Sigmoid colon (tissue), 7 donors: ENCODE data around the gene AGTR1. TPM values are rescaled to one million over a fixed set of nuclear protein-coding genes. Genes with fewer than 3 reads are reported as not detected.
"Not testable (repeated sequence)": the region's sequence is repeated elsewhere in the genome, so short reads cannot be mapped to it uniquely, and the experiment has no call there.

Experiments
- DNase-seq: peaks from one replicate; pipeline ENCODE4 v3.0.0-alpha.2; 2019
- H3K27ac ChIP-seq, 4 donors: fragments of 200-600 bp; sonication (generic); one replicate each; pipeline ENCODE4 v1.5.1; 2016 to 2019; ENCODE audit warnings: mild to moderate bottlenecking in 1 of 4
- H3K27me3 ChIP-seq, 3 donors: fragments of 200-600 bp; sonication (generic); one replicate each; pipeline ENCODE4 v1.5.1; 2019; ENCODE audit warnings: mild to moderate bottlenecking in 1 of 3
- H3K36me3 ChIP-seq, 4 donors: fragments of 200-600 bp; sonication (generic); one replicate each; pipeline ENCODE4 v1.5.1; 2016 to 2019
- H3K4me1 ChIP-seq, 4 donors: fragments of 200-600 bp; sonication (generic); one replicate each; pipeline ENCODE4 v1.5.1; 2017 to 2019
- H3K4me3 ChIP-seq, 4 donors: fragments of 200-600 bp; sonication (generic); one replicate each; pipeline ENCODE4 v1.5.1; 2017 to 2019; ENCODE audit warnings: mild to moderate bottlenecking in 2 of 4, moderate library complexity in 1 of 4
- H3K9me3 ChIP-seq, 4 donors: fragments of 200-600 bp in 3 of 4; sonication (generic) in 3 of 4; one replicate each; pipeline versions ENCODE4 v1.5.1 to v1.6.1; 2013 to 2019
- CTCF ChIP-seq, 4 experiments: fragments of 450-650 bp in 3 of 4; fragments of 200-600 bp in 1 of 4; IDR thresholded peaks; one replicate each; pipeline ENCODE4 v1.5.1; 2016 to 2019; ENCODE audit warnings: antibody characterized with exemption in 4 of 4, mild to moderate bottlenecking in 3 of 4, moderate library complexity in 2 of 4
- EP300 ChIP-seq, 4 donors: sonication (generic); formaldehyde crosslinking; IDR thresholded peaks; one replicate each; pipeline ENCODE4 v1.6.1; 2017; ENCODE audit warnings: antibody characterized with exemption in 4 of 4
- POLR2A ChIP-seq, 2 donors: fragments of 450-650 bp; IDR thresholded peaks; one replicate each; pipeline ENCODE4 v1.6.1; 2016; ENCODE audit warnings: antibody characterized with exemption in 2 of 2, mild to moderate bottlenecking in 2 of 2, moderate library complexity in 2 of 2
- POLR2AphosphoS5 ChIP-seq, 4 donors: sonication (generic); formaldehyde crosslinking; IDR thresholded peaks; one replicate each; pipeline ENCODE4 v1.6.1; 2017; ENCODE audit warnings: antibody characterized with exemption in 4 of 4
- WGBS, 2 donors: extraction: QIAGEN DNeasy Blood & Tissue Kit; methylation state at CpG; one replicate each; pipeline ENCODE4 v1.1.7; 2013; 5-methylcytosine and 5-hydroxymethylcytosine counted together
- intact Hi-C: fragments of 100-400 bp; cut with DNase I; formaldehyde crosslinking; loops from one replicate; pipeline ENCODE4 v1.15.1; 2023
- polyA plus RNA-seq, 3 donors: library from polyadenylated mRNA; stranded (reverse); fragments of 200-250 nt; gene quantifications; one replicate each; pipeline ENCODE4 v1.2.3, GENCODE V29; 2013
- total RNA-seq, 4 donors: library from RNA; depleted of rRNA; stranded (reverse); fragments of >200 nt; gene quantifications; one replicate each; pipeline ENCODE4 v1.1.0, GENCODE V29; 2016
- donor health status: healthy with polysubstance abuse.
- donor health status: Bipolar disorder and iron deficiency.
- donor health status: healthy.

Gene AGTR1
- total and polyA plus RNA-seq, 7 donors: 1.2 to 77.8 (median 43.6) TPM; not detected in 1

GRCh38 chr3:148772835-148773234 is 75.1 kb downstream of the AGTR1 start:
- H3K36me3 ChIP-seq: no peaks in the 10 kb centered on the region

GRCh38 chr3:148773805-148774204 is 76.1 kb downstream of the AGTR1 start:
- Histone ChIP-seq H3K27ac (no peak overlapping the region), H3K4me3 (no peak overlapping the region), H3K36me3 (no peaks in the 10 kb centered on the region), H3K4me1 (no peaks in the 10 kb centered on the region), H3K9me3 (no peaks in the 10 kb centered on the region), H3K27me3 (no peaks in the 10 kb centered on the region)
- WGBS, 2 donors: 71 to 79% methylated on average over 2 of the region's 2 CpGs
- intact Hi-C loops: no loop called here
- TF ChIP-seq POLR2AphosphoS5 (IDR thresholded peaks at IDR 0.05): no peak
- TF ChIP-seq CTCF (IDR thresholded peaks at IDR 0.05): no peak
- TF ChIP-seq POLR2A (IDR thresholded peaks at IDR 0.05): no peak
- TF ChIP-seq EP300 (IDR thresholded peaks at IDR 0.05): no peak
- no peak for DNase-seq

More at GRCh38 chr3:148772835-148773234, 75.1 kb downstream of the AGTR1 start:
- H3K4me3 ChIP-seq: no peak overlapping the region
- intact Hi-C loops: no loop called here
- no peaks in the 10 kb centered on the region for H3K4me1 ChIP-seq
- H3K9me3 ChIP-seq: no peaks in the 10 kb centered on the region
- TF ChIP-seq CTCF (IDR thresholded peaks at IDR 0.05) (no peak), POLR2A (IDR thresholded peaks at IDR 0.05) (no peak), EP300 (IDR thresholded peaks at IDR 0.05) (no peak), POLR2AphosphoS5 (IDR thresholded peaks at IDR 0.05) (no peak)
- no peak overlapping the region for H3K27ac ChIP-seq
- no peak for DNase-seq
- no peaks in the 10 kb centered on the region for H3K27me3 ChIP-seq

- 92 to 95% methylated on average over 3 of the region's 3 CpGs for WGBS, 2 donors
- Histone ChIP-seq H3K36me3 (no peaks in the 10 kb centered on the region), H3K9me3 (no peaks in the 10 kb centered on the region), H3K4me1 (no peaks in the 10 kb centered on the region), H3K27ac (no peak overlapping the region), H3K27me3 (no peaks in the 10 kb centered on the region), H3K4me3 (no peak overlapping the region)
- no peak for TF ChIP-seq POLR2A (IDR thresholded peaks at IDR 0.05)
- TF ChIP-seq CTCF (IDR thresholded peaks at IDR 0.05): no peak
- no peak for TF ChIP-seq EP300 (IDR thresholded peaks at IDR 0.05)
- TF ChIP-seq POLR2AphosphoS5 (IDR thresholded peaks at IDR 0.05): no peak
- DNase-seq: no peak
- intact Hi-C loops: no loop called here
These were observed 81.2 kb downstream of the AGTR1 start for GRCh38 chr3:148778926-148779325.

GRCh38 chr3:148785026-148785425 is 87.3 kb downstream of the AGTR1 start:
- H3K27me3 ChIP-seq, H3K4me1 ChIP-seq, DNase-seq, H3K36me3 ChIP-seq, H3K9me3 ChIP-seq, H3K27ac ChIP-seq, intact Hi-C loops, H3K4me3 ChIP-seq: not testable (repeated sequence)
- WGBS, 2 donors: 81 to 83% methylated on average over 6 of the region's 6 CpGs

GRCh38 chr3:148786159-148786558 is 88.5 kb downstream of the AGTR1 start:
- DNase-seq, H3K36me3 ChIP-seq, H3K4me1 ChIP-seq, intact Hi-C loops, H3K27me3 ChIP-seq, H3K4me3 ChIP-seq, H3K27ac ChIP-seq, H3K9me3 ChIP-seq: not testable (repeated sequence)
- WGBS, 2 donors: 86 to 90% methylated on average over 9 of the region's 9 CpGs

GRCh38 chr3:148789146-148789545 is 91.4 kb downstream of the AGTR1 start:
- Histone ChIP-seq H3K36me3 (no peaks in the 10 kb centered on the region), H3K27me3 (no peaks in the 10 kb centered on the region), H3K27ac (no peak overlapping the region), H3K4me1 (no peaks in the 10 kb centered on the region), H3K9me3 (peaks cover 0 to 7% (median 0%) of the 10 kb centered on the region in 4 donors), H3K4me3 (no peak overlapping the region)
- TF ChIP-seq CTCF (IDR thresholded peaks at IDR 0.05): no peak
- no peak for TF ChIP-seq POLR2A (IDR thresholded peaks at IDR 0.05)
- no peak for TF ChIP-seq POLR2AphosphoS5 (IDR thresholded peaks at IDR 0.05)
- no peak for TF ChIP-seq EP300 (IDR thresholded peaks at IDR 0.05)
- 36 to 50% methylated on average over 6 of the region's 6 CpGs for WGBS, 2 donors
- intact Hi-C loops: no loop called here
- DNase-seq: no peak
